Liver (tissue), 2 donors: ENCODE results near the gene FUS.

Source experiments
- CTCF ChIP-seq: fragments of 150-350 bp; IDR thresholded peaks from 2 replicates; pipeline ENCODE4 v1.5.1; 2017; ENCODE audit warnings: improper control_type of control experiment, low read depth, low read length; ENCODE audit not compliant: missing input control
- REST ChIP-seq: IDR thresholded peaks from 2 replicates; pipeline ENCODE4 v1.6.1; 2016; ENCODE audit warnings: antibody characterized with exemption, mild to moderate bottlenecking
- donor health status: healthy.

- TF ChIP-seq REST (no peak), CTCF (no peak)
Measured at GRCh38 chr16:31215287-31216162, 35.6 kb downstream of the FUS start.
